DOHH2 (cell line): Measurements from ENCODE around the gene OR8K1.

Source experiments
- H3F3A ChIP-seq: fragments of 200-600 bp; sonication (generic), shearing (Covaris generic); 2 replicates; pipeline ENCODE4 v1.6.0; 2016; ENCODE audit warnings: antibody characterized with exemption, mild to moderate bottlenecking; ENCODE audit not compliant: control insufficient read depth, insufficient read depth
- H3K27ac ChIP-seq: fragments of 200-600 bp; sonication (generic); 2 replicates; pipeline ENCODE4 v1.5.1; 2014; ENCODE audit warnings: low read depth, mild to moderate bottlenecking, low read length, moderate library complexity
- H3K27me3 ChIP-seq: fragments of 200-600 bp; sonication (generic); 2 replicates; pipeline ENCODE4 v1.6.1; 2014; ENCODE audit warnings: mild to moderate bottlenecking, low read length, mixed read lengths; ENCODE audit not compliant: control insufficient read depth
- H3K36me3 ChIP-seq: fragments of 200-600 bp; sonication (generic); 2 replicates; pipeline ENCODE4 v1.6.1; 2014; ENCODE audit warnings: mild to moderate bottlenecking, low read length, moderate library complexity, mixed read lengths; ENCODE audit not compliant: control insufficient read depth
- H3K4me1 ChIP-seq: fragments of 200-600 bp; sonication (generic); 2 replicates; pipeline ENCODE4 v1.6.1; 2014; ENCODE audit warnings: mild to moderate bottlenecking, low read length, mixed read lengths; ENCODE audit not compliant: control insufficient read depth
- H3K4me2 ChIP-seq: fragments of 200-600 bp; sonication (generic); 2 replicates; pipeline ENCODE4 v1.6.0; 2014; ENCODE audit warnings: mild to moderate bottlenecking, low read length, moderate library complexity
- H3K4me3 ChIP-seq: fragments of 200-600 bp; sonication (generic); 2 replicates; pipeline ENCODE4 v1.5.1; 2014; ENCODE audit warnings: mild to moderate bottlenecking, low read length, mixed read lengths
- H3K79me2 ChIP-seq: fragments of 200-600 bp; sonication (generic); 2 replicates; pipeline ENCODE4 v1.6.1; 2014; ENCODE audit warnings: mild to moderate bottlenecking, low read length, mixed read lengths; ENCODE audit not compliant: control insufficient read depth
- H3K9me2 ChIP-seq: fragments of 200-600 bp; sonication (generic); replicated peaks from 2 replicates; pipeline ENCODE4 v1.6.1; 2014; ENCODE audit warnings: mild to moderate bottlenecking, low read length, mixed read lengths; ENCODE audit not compliant: control insufficient read depth
- H3K9me3 ChIP-seq: fragments of 200-600 bp; sonication (generic); 2 replicates; pipeline ENCODE4 v1.6.1; 2014; ENCODE audit warnings: antibody characterized with exemption, low read length, mixed read lengths; ENCODE audit not compliant: control insufficient read depth, insufficient read depth
- H4K20me1 ChIP-seq: fragments of 200-600 bp; sonication (generic); 2 replicates; pipeline ENCODE4 v1.6.0; 2014; ENCODE audit warnings: low read depth, mild to moderate bottlenecking, antibody characterized with exemption, low read length, moderate library complexity; ENCODE audit not compliant: control insufficient read depth, insufficient read depth
- CTCF ChIP-seq: fragments of 200-600 bp; sonication (generic); IDR thresholded peaks from one replicate; pipeline ENCODE4 v1.5.1; 2014; ENCODE audit warnings: antibody characterized with exemption, mild to moderate bottlenecking, low read depth, low read length; ENCODE audit not compliant: poor library complexity, severe bottlenecking
- EZH2phosphoT487 ChIP-seq: fragments of 200-600 bp; sonication (generic); IDR thresholded peaks from 2 replicates; pipeline ENCODE4 v1.6.1; 2017; ENCODE audit warnings: borderline replicate concordance, mild to moderate bottlenecking, antibody characterized with exemption, low read length, moderate library complexity, mixed read lengths

The OR8K1 gene

GRCh38 chr11:56345739-56346138 lies at the start of gene OR8K1:
Gene OR8K1, plus strand, starts transcription at chr11:56346039. Its CDS starts 0 bp downstream, at chr11:56346039.
- H3K4me2 ChIP-seq = no peak within 1 kb of the TSS
- H3K79me2 ChIP-seq = no peaks in the 10 kb centered on the region
- no peaks in the 10 kb centered on the region for H3K4me1 ChIP-seq
- H3F3A ChIP-seq = no peaks in the 10 kb centered on the region
- TF ChIP-seq CTCF (no peak), EZH2phosphoT487 (no peak)
- H3K27ac ChIP-seq = no peak within 1 kb of the TSS
- no peaks in the 10 kb centered on the region for H3K9me2 ChIP-seq
- no peaks in the 10 kb centered on the region for H3K9me3 ChIP-seq
- H4K20me1 ChIP-seq = no peaks in the 10 kb centered on the region
- no peak within 1 kb of the TSS for H3K4me3 ChIP-seq
- H3K27me3 ChIP-seq = no peaks in the 10 kb centered on the region
- no peaks in the 10 kb centered on the region for H3K36me3 ChIP-seq

- Histone ChIP-seq H3F3A (no peaks in the 10 kb centered on the region), H3K36me3 (no peaks in the 10 kb centered on the region), H3K27ac (no peak overlapping the region), H3K4me2 (no peak overlapping the region), H3K4me1 (no peaks in the 10 kb centered on the region), H3K9me2 (no peaks in the 10 kb centered on the region), H3K4me3 (no peak overlapping the region), H3K27me3 (no peaks in the 10 kb centered on the region), H3K79me2 (no peaks in the 10 kb centered on the region), H3K9me3 (no peaks in the 10 kb centered on the region), H4K20me1 (no peaks in the 10 kb centered on the region)
- TF ChIP-seq CTCF (no peak), EZH2phosphoT487 (no peak)
Observed at GRCh38 chr11:56296898-56297297, 48.9 kb upstream of the OR8K1 start.

- no peak overlapping the region for H3K4me3 ChIP-seq
- 0 out of 2 replicates have a peak, but pooled peaks cover 6% of the 10 kb centered on the region for H3K9me3 ChIP-seq
- H4K20me1 ChIP-seq = no peaks in the 10 kb centered on the region
- H3F3A ChIP-seq = no peaks in the 10 kb centered on the region
- H3K27ac ChIP-seq = no peak overlapping the region
- no peaks in the 10 kb centered on the region for H3K36me3 ChIP-seq
- H3K4me1 ChIP-seq = no peaks in the 10 kb centered on the region
- no peak overlapping the region for H3K4me2 ChIP-seq
- TF ChIP-seq CTCF (no peak), EZH2phosphoT487 (no peak)
- no peaks in the 10 kb centered on the region for H3K27me3 ChIP-seq
- no peaks in the 10 kb centered on the region for H3K79me2 ChIP-seq
- H3K9me2 ChIP-seq = no peaks in the 10 kb centered on the region
Observed at GRCh38 chr11:56307836-56308235, 38.0 kb upstream of the OR8K1 start.

- no peaks in the 10 kb centered on the region for H3K36me3 ChIP-seq
- no peaks in the 10 kb centered on the region for H3K9me3 ChIP-seq
- H3K4me1 ChIP-seq = no peaks in the 10 kb centered on the region
- H3K27ac ChIP-seq = no peak within 1 kb of the TSS
- no peaks in the 10 kb centered on the region for H3K79me2 ChIP-seq
- H3K4me3 ChIP-seq = no peak within 1 kb of the TSS
- TF ChIP-seq EZH2phosphoT487 = no peak
- TF ChIP-seq CTCF = no peak
- H3F3A ChIP-seq = no peaks in the 10 kb centered on the region
- H3K9me2 ChIP-seq = no peaks in the 10 kb centered on the region
- no peaks in the 10 kb centered on the region for H4K20me1 ChIP-seq
- no peaks in the 10 kb centered on the region for H3K27me3 ChIP-seq
- no peak within 1 kb of the TSS for H3K4me2 ChIP-seq
Observed at GRCh38 chr11:56314844-56315243, 31.0 kb upstream of the OR8K1 start, which contains the start of gene OR8K3. Gene OR8K3, plus strand, starts transcription at chr11:56315144. Its CDS starts 3,163 bp downstream, at chr11:56318307.
